ENCODE results near the gene RAPGEF5. TPM values are rescaled to one million over a fixed set of nuclear protein-coding genes. Genes with fewer than 3 reads are reported as not detected.

RAPGEF5 gene
- polyA plus RNA-seq, 1 donor (not counting 4 experiments of a cell fraction or from before 2014, with no cell fraction given), result 2.1 TPM

GRCh38 chr7:22269963-22270362, 87.0 kb downstream of the RAPGEF5 start:
- H3K27me3 ChIP-seq (ENCODE audit: control insufficient read depth, extremely low read depth, insufficient read depth, low read length), result no peaks in the 10 kb centered on the region
- DNase-seq (ENCODE audit: low read depth, low spot score) (no peak), FAIRE-seq (no peak)
- no peaks in the 10 kb centered on the region for H3K79me2 ChIP-seq (ENCODE audit: control insufficient read depth, insufficient read depth, low read length)
- H3K9ac ChIP-seq (ENCODE audit: control insufficient read depth, extremely low read depth, insufficient read depth, low read length), result no peak overlapping the region
- no peak overlapping the region for H3K27ac ChIP-seq (ENCODE audit: control insufficient read depth, insufficient read depth, low read length)
- no peak overlapping the region for H3K4me3 ChIP-seq (ENCODE audit: control insufficient read depth in 2 of 3, extremely low read depth in 1 of 3, insufficient read depth in 2 of 3, low read depth in 1 of 3, low read length in 3 of 3)
- H3K9me1 ChIP-seq (ENCODE audit: control insufficient read depth, extremely low read depth, insufficient read depth, low read length), result no peaks in the 10 kb centered on the region
- no peak overlapping the region for H3K4me2 ChIP-seq (ENCODE audit: control insufficient read depth, extremely low read depth, insufficient read depth, low read depth, low read length)
- no peaks in the 10 kb centered on the region for H4K20me1 ChIP-seq (ENCODE audit: control insufficient read depth, extremely low read depth, insufficient read depth, low read length)
- H3K36me3 ChIP-seq (ENCODE audit: control insufficient read depth in 2 of 2, extremely low read depth in 1 of 2, insufficient read depth in 2 of 2, low read length in 2 of 2), result no peaks in the 10 kb centered on the region
- TF ChIP-seq EZH2 (IDR thresholded peaks at IDR 0.05; ENCODE audit: low read length), result no peak
- no peak for TF ChIP-seq CTCF (optimal IDR thresholded peaks at IDR 0.05 in 1 of 3, IDR thresholded peaks at IDR 0.05 in 1 of 3, conservative IDR thresholded peaks at IDR 0.05 in 1 of 3; ENCODE audit: extremely low read depth in 1 of 3, insufficient read depth in 2 of 3, low read length in 3 of 3)
- H3K9me3 ChIP-seq (ENCODE audit: control insufficient read depth, low read depth, low read length), result no peaks in the 10 kb centered on the region
- H2AFZ ChIP-seq (ENCODE audit: control insufficient read depth, low read length), result no peak overlapping the region
- peaks cover 9% of the 10 kb centered on the region for H3K4me1 ChIP-seq (ENCODE audit: control insufficient read depth, extremely low read depth, insufficient read depth, low read length)
- dilution Hi-C loops (cut with MboI; ENCODE audit: extremely low pct_ligation_motif_present, low sequenced_read_pairs), result no loop called here

GRCh38 chr7:22268884-22269421, 88.0 kb downstream of the RAPGEF5 start:
- H3K9me1 ChIP-seq (ENCODE audit: control insufficient read depth, extremely low read depth, insufficient read depth, low read length), result no peaks in the 10 kb centered on the region
- H3K4me2 ChIP-seq (ENCODE audit: control insufficient read depth, extremely low read depth, insufficient read depth, low read depth, low read length), result no peak overlapping the region
- DNase-seq (ENCODE audit: low read depth, low spot score) (no peak), FAIRE-seq (no peak)
- no peaks in the 10 kb centered on the region for H3K9me3 ChIP-seq (ENCODE audit: control insufficient read depth, low read depth, low read length)
- no peak overlapping the region for H2AFZ ChIP-seq (ENCODE audit: control insufficient read depth, low read length)
- H4K20me1 ChIP-seq (ENCODE audit: control insufficient read depth, extremely low read depth, insufficient read depth, low read length), result peaks cover 2% of the 10 kb centered on the region
- H3K27ac ChIP-seq (ENCODE audit: control insufficient read depth, insufficient read depth, low read length), result no peak overlapping the region
- TF ChIP-seq CTCF (optimal IDR thresholded peaks at IDR 0.05 in 1 of 3, IDR thresholded peaks at IDR 0.05 in 1 of 3, conservative IDR thresholded peaks at IDR 0.05 in 1 of 3; ENCODE audit: extremely low read depth in 1 of 3, insufficient read depth in 2 of 3, low read length in 3 of 3), result no peak
- TF ChIP-seq EZH2 (IDR thresholded peaks at IDR 0.05; ENCODE audit: low read length), result no peak
- dilution Hi-C loops (cut with MboI; ENCODE audit: extremely low pct_ligation_motif_present, low sequenced_read_pairs), result no loop called here
- no peak overlapping the region for H3K9ac ChIP-seq (ENCODE audit: control insufficient read depth, extremely low read depth, insufficient read depth, low read length)
- no peak overlapping the region for H3K4me3 ChIP-seq (ENCODE audit: control insufficient read depth in 2 of 3, extremely low read depth in 1 of 3, insufficient read depth in 2 of 3, low read depth in 1 of 3, low read length in 3 of 3)
- H3K79me2 ChIP-seq (ENCODE audit: control insufficient read depth, insufficient read depth, low read length), result no peaks in the 10 kb centered on the region
- no peaks in the 10 kb centered on the region for H3K36me3 ChIP-seq (ENCODE audit: control insufficient read depth in 2 of 2, extremely low read depth in 1 of 2, insufficient read depth in 2 of 2, low read length in 2 of 2)
- H3K4me1 ChIP-seq (ENCODE audit: control insufficient read depth, extremely low read depth, insufficient read depth, low read length), result peaks cover 9% of the 10 kb centered on the region
- H3K27me3 ChIP-seq (ENCODE audit: control insufficient read depth, extremely low read depth, insufficient read depth, low read length), result no peaks in the 10 kb centered on the region

All from keratinocyte (primary cell).